ENCODE data around the gene GNB4. TPM values are rescaled to one million over a fixed set of nuclear protein-coding genes. Genes with fewer than 3 reads are reported as not detected.

The GNB4 gene
- total and polyA plus RNA-seq, 9 of the 15 experiments (the other 6 are each of a cell fraction or from before 2014, with no cell fraction given), result 6.8 to 36.7 (median 21.4) TPM

GRCh38 chr3:179451265-179452175, at the start of gene GNB4 (continued):
- no peak for TF ChIP-seq NR4A1 (CRISPR knock-in tag; IDR thresholded peaks at IDR 0.05)
- TF ChIP-seq NR4A1 (tag; IDR thresholded peaks at IDR 0.05), result peak; percentile 72; the same call in 1 of the 2 replicates
- TF ChIP-seq SMAD4 (CRISPR knock-in tag; conservative IDR thresholded peaks at IDR 0.05), result peak; percentile 96
- TF ChIP-seq, protein P1, sequence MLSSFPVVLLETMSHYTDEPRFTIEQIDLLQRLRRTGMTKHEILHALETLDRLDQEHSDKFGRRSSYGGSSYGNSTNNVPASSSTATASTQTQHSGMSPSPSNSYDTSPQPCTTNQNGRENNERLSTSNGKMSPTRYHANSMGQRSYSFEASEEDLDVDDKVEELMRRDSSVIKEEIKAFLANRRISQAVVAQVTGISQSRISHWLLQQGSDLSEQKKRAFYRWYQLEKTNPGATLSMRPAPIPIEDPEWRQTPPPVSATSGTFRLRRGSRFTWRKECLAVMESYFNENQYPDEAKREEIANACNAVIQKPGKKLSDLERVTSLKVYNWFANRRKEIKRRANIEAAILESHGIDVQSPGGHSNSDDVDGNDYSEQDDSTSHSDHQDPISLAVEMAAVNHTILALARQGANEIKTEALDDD (IDR thresholded peaks at IDR 0.05), result no peak
- 0 out of 2 replicates have a peak, but pooled peaks have one; percentile 25 for TF ChIP-seq ZNF449 (CRISPR knock-in tag; IDR thresholded peaks at IDR 0.05)
- no peak for TF ChIP-seq PHB (CRISPR knock-in tag; IDR thresholded peaks at IDR 0.05)
- TF ChIP-seq EP300 (IDR thresholded peaks at IDR 0.05; ENCODE audit: low read length), result no peak
- TF ChIP-seq GTF2F1 (IDR thresholded peaks at IDR 0.05; ENCODE audit: low read depth, low read length), result no peak
- TF ChIP-seq KDM5B (IDR thresholded peaks at IDR 0.05; ENCODE audit: insufficient replicate concordance, low read depth, low read length), result peak; percentile 86
- TF ChIP-seq MTA2 (IDR thresholded peaks at IDR 0.05; ENCODE audit: low read depth), result no peak
- peak; percentile 92 for TF ChIP-seq HMGXB4 (CRISPR knock-in tag; IDR thresholded peaks at IDR 0.05)
- no peak for TF ChIP-seq ZNF655 (CRISPR knock-in tag; IDR thresholded peaks at IDR 0.05)
- TF ChIP-seq KAT7 (CRISPR knock-in tag; IDR thresholded peaks at IDR 0.05; ENCODE audit: borderline replicate concordance), result 0 out of 2 replicates have a peak, but pooled peaks have one; percentile 48
- TF ChIP-seq SP1 (CRISPR knock-in tag; IDR thresholded peaks at IDR 0.05), result peak; percentile 24; the same call in 1 of the 2 replicates
- TF ChIP-seq ZNF324 (CRISPR knock-in tag; IDR thresholded peaks at IDR 0.05), result no peak
- TF ChIP-seq BRF1 (IDR thresholded peaks at IDR 0.05; ENCODE audit: borderline replicate concordance, extremely low read depth, insufficient read length), result no peak
- no peak for TF ChIP-seq HDAC6 (IDR thresholded peaks at IDR 0.05; ENCODE audit: low read depth, low read length)
- TF ChIP-seq ZBTB1 (CRISPR knock-in tag; IDR thresholded peaks at IDR 0.05; ENCODE audit: borderline replicate concordance, low read depth), result peak; percentile 88
- TF ChIP-seq KAT2B (IDR thresholded peaks at IDR 0.05; ENCODE audit: low read depth, low read length), result no peak
- no peak for TF ChIP-seq ZNF140 (CRISPR knock-in tag; IDR thresholded peaks at IDR 0.05)
- TF ChIP-seq NFRKB (IDR thresholded peaks at IDR 0.05; ENCODE audit: low read depth), result no peak
- peak; percentile 80; the same call in 1 of the 2 replicates for TF ChIP-seq ZNF224 (CRISPR knock-in tag; IDR thresholded peaks at IDR 0.05)
- TF ChIP-seq CXXC5 (CRISPR knock-in tag; IDR thresholded peaks at IDR 0.05), result peak; percentile 99
- peak; percentile 68 to 77 for TF ChIP-seq NRF1 (conservative IDR thresholded peaks at IDR 0.05 in 1 of 2, IDR thresholded peaks at IDR 0.05 in 1 of 2)

Data from K562 (cell line).